Stimulated activated naive CD8-positive, alpha-beta T cell treated with anti-CD3 and anti-CD28 coated beads, Interleukin-15, amount 100 ng/mL, for 72 hours (primary cell): ENCODE data around the gene PSMD11.
A peak's percentile ranks its signal among the peaks of the same experiment; 100 is the strongest.

Source experiments
- ATAC-seq: fragments of 150-1000 bp; cut with Tn5 transposase; 2 replicates; pipeline ENCODE4 v1.10.0; 2021; ENCODE audit warnings: mild to moderate bottlenecking, moderate library complexity
- DNase-seq, 2 donors: peaks; one replicate each; pipeline ENCODE4 v3.0.0; 2021 to 2022
- H3K27ac Mint-ChIP-seq, 2 donors: one replicate each; pipeline ENCODE4 v1.8.0; 2022; ENCODE audit warnings: mild to moderate bottlenecking in 2 of 2, mixed read lengths in 2 of 2, moderate library complexity in 2 of 2
- H3K27me3 Mint-ChIP-seq: one replicate; pipeline ENCODE4 v1.8.0; 2022; ENCODE audit warnings: mixed read lengths
- H3K4me1 Mint-ChIP-seq: one replicate; pipeline ENCODE4 v1.8.0; 2022; ENCODE audit warnings: mild to moderate bottlenecking, mixed read lengths
- H3K4me3 Mint-ChIP-seq, 2 donors: one replicate each; pipeline ENCODE4 v1.8.0; 2022; ENCODE audit warnings: mild to moderate bottlenecking in 2 of 2, mixed read lengths in 2 of 2, moderate library complexity in 1 of 2
- H3K9me3 Mint-ChIP-seq, 2 donors: one replicate each; pipeline ENCODE4 v1.8.0; 2022; ENCODE audit warnings: mixed read lengths in 2 of 2

Gene PSMD11

GRCh38 chr17:32491371-32492263, 47.3 kb downstream of the PSMD11 start:
- Mint-ChIP-seq H3K4me1 (peaks cover 85% of the 10 kb centered on the region), H3K4me3 (peak overlapping the region; percentile 89 to 98)
- peak; percentile 39 for ATAC-seq

DNA sequence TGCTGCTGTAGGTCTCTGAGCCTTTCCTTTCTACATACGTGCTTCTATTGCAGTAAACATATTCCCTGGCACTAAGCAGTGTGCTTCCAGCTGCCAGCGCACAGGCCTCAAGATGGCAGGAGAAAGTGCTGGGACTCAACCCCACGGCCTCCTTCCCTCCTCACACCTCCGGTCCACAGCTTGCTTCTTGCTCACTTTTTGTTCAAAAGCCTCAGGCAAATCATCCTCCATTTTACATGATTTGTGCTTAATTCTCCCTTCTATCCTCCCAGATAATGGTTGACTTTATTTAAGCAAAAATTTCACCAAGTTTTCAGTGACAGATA, 47.9 kb downstream of the PSMD11 start:
- ATAC-seq (no peak), DNase-seq (no peak)
- Mint-ChIP-seq H3K27ac (peak overlapping the region; percentile 71 to 90), H3K9me3 (no peaks in the 10 kb centered on the region), H3K27me3 (no peaks in the 10 kb centered on the region), H3K4me1 (peaks cover 90% of the 10 kb centered on the region), H3K4me3 (peak overlapping the region; percentile 89 to 98)

More at GRCh38 chr17:32491371-32492263, 47.3 kb downstream of the PSMD11 start:
- peak; percentile 42 to 52 for DNase-seq
- no peaks in the 10 kb centered on the region for H3K9me3 Mint-ChIP-seq
- no peaks in the 10 kb centered on the region for H3K27me3 Mint-ChIP-seq
- H3K27ac Mint-ChIP-seq, result peak overlapping the region; percentile 71 to 90

- Mint-ChIP-seq H3K9me3 (no peaks in the 10 kb centered on the region), H3K4me1 (peaks cover 89% of the 10 kb centered on the region), H3K27ac (peak overlapping the region in 1 of 2 donors; percentile 3), H3K4me3 (peak overlapping the region; percentile 51 to 62), H3K27me3 (no peaks in the 10 kb centered on the region)
- ATAC-seq (no peak), DNase-seq (no peak)
Observed at GRCh38 chr17:32492648-32493289, 48.5 kb downstream of the PSMD11 start.

GRCh38 chr17:32493571-32493970, 49.3 kb downstream of the PSMD11 start:
- H3K27ac Mint-ChIP-seq, result peak overlapping the region in 1 of 2 donors; percentile 61

GRCh38 chr17:32493976-32494513, 49.7 kb downstream of the PSMD11 start:
- H3K27ac Mint-ChIP-seq, result peak overlapping the region in 1 of 2 donors; percentile 61
- H3K9me3 Mint-ChIP-seq, result no peaks in the 10 kb centered on the region
- H3K4me1 Mint-ChIP-seq, result peaks cover 86% of the 10 kb centered on the region
- H3K27me3 Mint-ChIP-seq, result no peaks in the 10 kb centered on the region
- DNase-seq (no peak), ATAC-seq (no peak)
- H3K4me3 Mint-ChIP-seq, result peak overlapping the region; percentile 25 to 32

More at GRCh38 chr17:32493571-32493970, 49.3 kb downstream of the PSMD11 start:
- Mint-ChIP-seq H3K27me3 (no peaks in the 10 kb centered on the region), H3K4me3 (peak overlapping the region in 1 of 2 donors; percentile 15), H3K4me1 (peaks cover 89% of the 10 kb centered on the region), H3K9me3 (no peaks in the 10 kb centered on the region)
- ATAC-seq (no peak), DNase-seq (no peak)

GRCh38 chr17:32494621-32495358, 50.5 kb downstream of the PSMD11 start:
- Mint-ChIP-seq H3K27me3 (no peaks in the 10 kb centered on the region), H3K27ac (no peak overlapping the region), H3K9me3 (no peaks in the 10 kb centered on the region), H3K4me1 (peaks cover 78% of the 10 kb centered on the region), H3K4me3 (peak overlapping the region in 1 of 2 donors; percentile 32)
- no peak for DNase-seq
- ATAC-seq, result peak; percentile 22

DNA sequence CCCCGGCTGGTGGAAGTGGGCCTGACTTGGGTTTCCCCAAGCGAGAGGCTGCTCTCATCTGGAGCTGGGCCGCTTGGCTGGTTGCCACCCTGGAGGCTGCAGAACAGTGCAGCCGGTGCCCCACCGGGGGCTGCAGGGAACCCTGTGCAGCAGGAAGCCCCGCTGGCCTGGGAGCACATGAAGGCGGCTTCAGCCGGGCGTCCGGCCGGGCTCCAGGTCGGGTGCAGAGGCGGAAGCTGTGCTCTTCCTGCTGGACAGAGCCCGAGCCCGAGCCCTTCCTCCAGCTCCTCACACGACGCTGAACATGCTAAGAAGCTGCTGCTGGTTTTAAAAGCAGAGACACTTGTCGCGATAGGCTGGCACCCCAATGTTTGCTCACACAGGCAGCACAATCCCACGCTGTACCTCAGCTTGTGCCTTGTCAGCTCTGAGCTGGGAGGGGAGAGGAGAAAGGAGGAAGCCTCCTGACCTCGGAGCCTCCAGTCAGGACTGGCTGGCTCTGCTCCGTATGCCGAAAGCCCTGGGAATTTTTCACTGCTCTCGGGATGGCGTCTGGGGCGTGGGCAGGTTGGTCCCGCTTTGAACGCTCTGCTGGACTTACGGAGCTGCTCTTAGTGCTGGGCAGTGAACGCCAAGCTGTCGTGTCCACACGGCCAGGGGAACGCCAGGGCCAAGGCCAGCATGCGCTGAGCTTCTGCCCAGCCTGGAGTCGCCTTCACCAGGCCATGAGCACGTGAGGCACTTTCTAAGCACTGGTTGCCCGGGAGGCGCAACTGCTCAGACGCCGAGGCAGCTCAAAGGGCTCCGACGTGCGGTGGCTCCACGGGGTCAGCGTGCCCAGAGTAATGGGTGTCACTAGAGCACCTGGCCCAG, 51.3 kb downstream of the PSMD11 start:
- no peaks in the 10 kb centered on the region for H3K9me3 Mint-ChIP-seq
- H3K27ac Mint-ChIP-seq, result no peak overlapping the region
- ATAC-seq (peak; percentile 63), DNase-seq (no peak)
- H3K27me3 Mint-ChIP-seq, result no peaks in the 10 kb centered on the region
- H3K4me1 Mint-ChIP-seq, result peaks cover 74% of the 10 kb centered on the region
- no peak overlapping the region for H3K4me3 Mint-ChIP-seq

DNA sequence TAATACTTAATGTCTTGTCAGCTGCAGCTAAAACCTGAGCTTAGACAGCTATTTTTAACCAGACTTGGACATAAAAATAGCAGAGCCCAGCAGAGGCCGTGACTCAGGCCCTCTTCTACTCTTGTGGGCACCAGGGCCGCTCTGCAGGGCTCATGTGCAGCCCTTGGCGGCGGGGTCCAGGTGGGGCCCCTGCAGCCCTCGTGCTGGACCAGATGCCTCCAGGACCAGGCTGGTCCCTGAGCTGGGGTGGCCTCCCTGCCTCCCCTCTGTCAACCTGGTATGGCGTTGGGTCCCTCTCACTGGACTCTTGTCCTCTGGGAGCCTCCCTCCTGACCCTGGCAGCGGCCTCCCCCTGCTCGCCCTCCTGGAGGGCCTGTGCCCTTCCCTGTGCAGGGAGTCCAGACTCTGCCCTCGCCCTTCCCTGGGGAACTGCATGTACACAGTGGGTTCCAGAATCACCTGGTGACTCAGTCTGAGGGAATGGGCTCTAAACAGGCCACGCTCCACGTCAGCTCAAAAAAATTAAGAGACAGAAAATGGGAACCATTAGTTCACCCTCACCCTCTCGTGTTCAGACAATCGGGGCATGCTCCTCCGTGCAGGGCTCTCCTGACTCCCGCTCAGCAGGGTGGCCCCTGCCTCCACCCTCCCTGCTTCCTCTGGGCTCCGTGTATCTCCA, 52.2 kb downstream of the PSMD11 start:
- Mint-ChIP-seq H3K4me1 (peaks cover 74% of the 10 kb centered on the region), H3K27me3 (no peaks in the 10 kb centered on the region), H3K4me3 (no peak overlapping the region), H3K9me3 (no peaks in the 10 kb centered on the region), H3K27ac (no peak overlapping the region)
- no peak for ATAC-seq
- DNase-seq, result no peak

- Mint-ChIP-seq H3K9me3 (no peaks in the 10 kb centered on the region), H3K4me1 (peaks cover 74% of the 10 kb centered on the region), H3K4me3 (no peak overlapping the region), H3K27me3 (no peaks in the 10 kb centered on the region), H3K27ac (peak overlapping the region in 1 of 2 donors; percentile 84)
- DNase-seq (no peak), ATAC-seq (no peak)
Observed at GRCh38 chr17:32497431-32498205, 53.3 kb downstream of the PSMD11 start.

DNA sequence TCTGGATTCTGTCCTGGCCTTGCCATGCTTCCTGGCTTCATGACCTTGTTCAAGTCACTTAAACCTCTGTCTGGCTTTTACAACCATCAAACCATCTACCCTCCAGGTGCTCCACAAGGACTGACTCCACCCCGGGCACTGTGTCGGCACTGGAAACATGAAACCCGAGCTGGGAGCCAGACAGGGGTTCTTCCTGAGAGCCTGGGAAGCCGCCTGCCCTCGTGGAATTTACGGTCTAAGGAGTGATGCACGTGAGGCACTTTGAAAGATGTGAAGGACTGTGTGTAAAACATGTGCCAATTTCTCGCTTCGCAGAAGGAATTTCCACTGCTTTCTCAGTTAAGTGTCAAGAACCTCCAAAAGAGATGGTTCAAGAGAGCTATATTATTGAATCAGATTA, 54.1 kb downstream of the PSMD11 start:
- Mint-ChIP-seq H3K9me3 (no peaks in the 10 kb centered on the region), H3K4me3 (no peak overlapping the region), H3K4me1 (peaks cover 74% of the 10 kb centered on the region), H3K27me3 (no peaks in the 10 kb centered on the region), H3K27ac (peak overlapping the region in 1 of 2 donors; percentile 54)
- ATAC-seq (no peak), DNase-seq (no peak)

- Mint-ChIP-seq H3K4me3 (peak overlapping the region in 1 of 2 donors; percentile 38), H3K9me3 (no peaks in the 10 kb centered on the region), H3K27me3 (no peaks in the 10 kb centered on the region), H3K27ac (peak overlapping the region; percentile 95 to 98), H3K4me1 (peaks cover 77% of the 10 kb centered on the region)
- ATAC-seq (no peak), DNase-seq (no peak)
Observed at GRCh38 chr17:32502013-32502412, 57.7 kb downstream of the PSMD11 start.

DNA sequence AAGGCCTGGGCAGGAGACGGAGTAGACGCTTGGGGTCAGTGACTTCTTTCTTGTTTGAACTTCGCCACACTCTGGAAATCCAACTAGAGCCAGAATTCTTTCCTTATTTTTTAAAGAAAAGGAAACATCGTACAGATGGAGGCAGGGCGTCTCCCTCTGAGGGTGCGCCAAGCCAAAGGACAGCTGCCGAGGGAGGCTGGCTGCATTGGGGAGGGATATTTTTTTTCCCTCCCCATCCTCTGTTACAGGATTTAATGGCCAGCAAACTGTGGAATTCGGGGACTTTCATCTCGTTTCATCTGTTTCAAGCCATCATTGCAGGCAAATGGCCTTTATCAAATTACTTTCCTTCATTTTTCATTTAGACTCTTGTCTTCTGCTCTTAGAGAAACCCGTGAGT, 58.4 kb downstream of the PSMD11 start:
- Mint-ChIP-seq H3K27me3 (no peaks in the 10 kb centered on the region), H3K27ac (peak overlapping the region; percentile 98), H3K4me3 (peak overlapping the region; percentile 74 to 75), H3K4me1 (peaks cover 81% of the 10 kb centered on the region), H3K9me3 (no peaks in the 10 kb centered on the region)
- ATAC-seq, result no peak
- DNase-seq, result no peak

- DNase-seq (peak; percentile 47 to 72), ATAC-seq (peak; percentile 96)
- no peaks in the 10 kb centered on the region for H3K27me3 Mint-ChIP-seq
- no peaks in the 10 kb centered on the region for H3K9me3 Mint-ChIP-seq
- peak overlapping the region; percentile 74 to 75 for H3K4me3 Mint-ChIP-seq
- H3K4me1 Mint-ChIP-seq, result peaks cover 77% of the 10 kb centered on the region
- H3K27ac Mint-ChIP-seq, result peak overlapping the region; percentile 98
Observed at GRCh38 chr17:32503251-32504165, 59.2 kb downstream of the PSMD11 start.
